Stomach smooth muscle (tissue), 2 donors: ENCODE results near the gene LRRC7.

Experiments
- H3K27ac ChIP-seq: one replicate; pipeline ENCODE4 v1.7.0; 2013; ENCODE audit warnings: mild to moderate bottlenecking, low read length, inconsistent platforms
- H3K27me3 ChIP-seq, 2 donors: one replicate each; pipeline ENCODE4 v1.7.0; 2013; ENCODE audit warnings: low read length in 2 of 2; ENCODE audit not compliant: insufficient read depth in 2 of 2, control insufficient read depth in 1 of 2
- H3K36me3 ChIP-seq, 2 donors: one replicate each; pipeline ENCODE4 v1.7.0; 2013; ENCODE audit warnings: low read length in 2 of 2; ENCODE audit not compliant: control insufficient read depth in 2 of 2, insufficient read depth in 2 of 2
- H3K4me1 ChIP-seq: one replicate; pipeline ENCODE4 v1.7.0; 2013; ENCODE audit warnings: low read length; ENCODE audit not compliant: control insufficient read depth, insufficient read depth
- H3K4me3 ChIP-seq, 2 donors: one replicate each; pipeline ENCODE4 v1.7.0; 2013; ENCODE audit warnings: low read length in 2 of 2
- H3K9ac ChIP-seq, 2 donors: one replicate each; pipeline ENCODE4 v1.7.0; 2013; ENCODE audit warnings: low read length in 2 of 2, mild to moderate bottlenecking in 1 of 2
- H3K9me3 ChIP-seq, 2 donors: one replicate each; pipeline ENCODE4 v1.7.0; 2013; ENCODE audit warnings: low read length in 2 of 2; ENCODE audit not compliant: control insufficient read depth in 2 of 2
- donor health status: healthy.
- donor health status: Pancreatic carcinoma.

LRRC7 gene

DNA sequence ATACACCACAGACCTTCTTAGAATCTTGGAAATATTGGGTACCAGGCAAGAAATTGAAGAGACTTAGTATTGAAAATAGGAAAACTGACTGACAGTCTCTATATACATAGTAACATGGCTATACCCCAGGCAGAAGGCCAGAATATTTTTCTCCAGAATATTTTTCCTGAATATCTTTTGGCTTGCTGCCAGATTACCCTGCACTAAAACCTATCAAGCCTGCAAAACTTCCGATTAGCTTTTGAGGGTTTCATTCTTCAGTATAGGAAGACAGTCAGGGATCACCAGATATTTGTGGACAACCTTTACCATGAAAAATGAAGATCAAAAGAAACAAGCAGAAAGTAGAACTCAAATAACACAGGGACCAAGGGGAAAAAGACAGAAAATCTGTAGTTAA lies 187.9 kb downstream of the LRRC7 start:
- Histone ChIP-seq H3K4me3 (no peak overlapping the region), H3K9me3 (no peaks in the 10 kb centered on the region), H3K4me1 (no peaks in the 10 kb centered on the region), H3K9ac (no peak overlapping the region), H3K27me3 (no peaks in the 10 kb centered on the region), H3K36me3 (no peaks in the 10 kb centered on the region), H3K27ac (no peak overlapping the region)

DNA sequence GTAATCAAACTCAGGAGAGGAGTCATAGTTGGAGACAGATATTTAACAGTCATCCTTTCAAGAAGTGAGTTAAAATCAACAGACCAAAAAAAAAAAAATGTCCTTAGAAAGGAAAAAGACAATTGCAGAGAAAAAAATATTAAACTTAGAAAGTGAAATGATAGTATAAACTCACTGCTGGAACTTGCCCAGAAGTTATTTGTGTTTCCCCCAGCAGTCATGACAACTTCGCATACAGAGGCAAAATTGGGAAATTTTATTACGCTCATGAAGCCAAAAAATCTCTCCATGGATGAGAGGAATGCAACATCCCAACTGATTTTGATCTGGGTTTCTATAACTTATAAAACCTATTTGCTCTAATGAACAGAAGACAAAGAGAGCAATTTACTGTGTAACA lies 198.2 kb downstream of the LRRC7 start:
- H3K27me3 ChIP-seq = no peaks in the 10 kb centered on the region
- no peaks in the 10 kb centered on the region for H3K36me3 ChIP-seq
- H3K27ac ChIP-seq = no peak overlapping the region

DNA sequence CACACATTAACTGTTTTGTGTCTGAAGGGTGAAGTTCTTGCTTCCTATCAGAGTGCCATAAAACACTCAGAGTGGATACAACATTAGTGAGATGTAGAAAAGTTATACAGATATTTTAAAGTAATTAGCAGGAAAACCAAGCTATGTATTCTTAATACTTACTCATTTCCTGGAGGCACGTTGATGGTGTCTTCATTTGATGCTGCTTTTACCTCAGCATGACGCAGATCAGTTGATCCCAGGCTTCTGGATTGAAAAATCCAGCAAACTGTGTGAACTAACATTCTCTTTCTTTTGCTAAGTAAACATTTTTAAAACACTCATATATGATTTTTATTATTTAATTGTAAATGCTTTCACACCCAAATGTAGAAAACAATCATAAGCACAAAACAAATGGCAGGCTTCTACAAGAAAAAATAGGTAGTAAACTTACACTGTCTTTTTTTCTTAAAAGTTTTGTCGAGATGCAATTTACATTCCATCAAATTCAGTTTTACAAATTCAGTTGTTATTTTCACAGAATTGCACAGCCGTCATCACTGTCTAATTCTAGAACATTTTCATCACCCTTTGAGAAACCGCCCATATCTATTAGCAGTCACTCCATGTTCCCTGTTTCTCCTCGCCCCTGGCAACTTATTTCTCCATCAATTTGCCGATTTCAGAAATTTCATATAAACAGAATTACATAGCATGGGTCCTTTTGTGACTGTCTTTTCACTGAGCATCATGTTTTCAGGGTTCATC lies 198.9 kb downstream of the LRRC7 start:
- Histone ChIP-seq H3K9me3 (no peaks in the 10 kb centered on the region), H3K9ac (no peak overlapping the region), H3K27ac (no peak overlapping the region), H3K36me3 (no peaks in the 10 kb centered on the region), H3K4me1 (no peaks in the 10 kb centered on the region), H3K27me3 (no peaks in the 10 kb centered on the region), H3K4me3 (no peak overlapping the region)

More for the DNA sequence above, 198.2 kb downstream of the LRRC7 start:
- H3K9me3 ChIP-seq = no peaks in the 10 kb centered on the region
- no peaks in the 10 kb centered on the region for H3K4me1 ChIP-seq
- no peak overlapping the region for H3K9ac ChIP-seq
- no peak overlapping the region for H3K4me3 ChIP-seq

DNA sequence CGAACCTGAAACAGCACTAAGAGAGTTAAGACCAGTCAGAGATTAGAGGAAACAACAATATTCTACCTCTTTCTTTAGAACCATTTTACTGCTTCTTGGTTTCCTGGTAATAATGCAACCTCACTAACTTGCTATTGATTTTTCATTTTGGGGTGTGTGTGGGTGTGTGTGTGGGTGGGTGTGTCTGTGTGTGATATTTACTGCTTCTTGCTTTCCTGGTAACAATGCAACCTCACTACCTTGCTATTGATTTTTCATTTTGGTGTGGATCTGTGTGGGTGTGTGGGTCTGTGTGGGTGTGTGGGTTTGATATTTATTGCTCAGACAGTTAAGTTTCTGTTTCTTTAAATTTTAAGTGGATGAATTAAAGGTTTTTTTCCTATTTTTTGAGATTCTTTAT lies 208.8 kb downstream of the LRRC7 start:
- no peak overlapping the region for H3K27ac ChIP-seq
- H3K9me3 ChIP-seq = no peaks in the 10 kb centered on the region
- no peaks in the 10 kb centered on the region for H3K36me3 ChIP-seq
- no peaks in the 10 kb centered on the region for H3K4me1 ChIP-seq
- no peak overlapping the region for H3K4me3 ChIP-seq
- no peaks in the 10 kb centered on the region for H3K27me3 ChIP-seq
- no peak overlapping the region for H3K9ac ChIP-seq

DNA sequence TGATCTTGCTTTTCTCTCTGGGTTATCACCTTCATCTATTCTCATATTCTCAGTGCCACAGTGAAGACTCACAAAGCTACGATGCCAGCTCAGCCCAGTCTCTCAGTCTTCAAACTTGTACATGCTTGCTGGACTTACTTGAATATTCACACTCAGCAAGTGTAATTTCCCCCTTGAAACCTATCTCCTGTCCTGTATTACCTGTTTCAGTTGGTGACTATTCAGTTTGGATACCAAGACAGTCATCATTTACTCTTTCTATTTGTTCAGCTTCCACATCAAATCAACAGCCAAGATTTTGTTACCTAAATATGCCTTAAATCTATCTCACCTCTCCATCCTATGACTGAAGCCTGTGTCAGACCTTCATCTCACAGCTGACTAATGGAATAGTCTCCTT lies 209.7 kb downstream of the LRRC7 start:
- H3K9ac ChIP-seq = no peak overlapping the region
- no peaks in the 10 kb centered on the region for H3K9me3 ChIP-seq
- no peak overlapping the region for H3K4me3 ChIP-seq
- H3K4me1 ChIP-seq = no peaks in the 10 kb centered on the region
- no peaks in the 10 kb centered on the region for H3K36me3 ChIP-seq
- no peaks in the 10 kb centered on the region for H3K27me3 ChIP-seq
- no peak overlapping the region for H3K27ac ChIP-seq

DNA sequence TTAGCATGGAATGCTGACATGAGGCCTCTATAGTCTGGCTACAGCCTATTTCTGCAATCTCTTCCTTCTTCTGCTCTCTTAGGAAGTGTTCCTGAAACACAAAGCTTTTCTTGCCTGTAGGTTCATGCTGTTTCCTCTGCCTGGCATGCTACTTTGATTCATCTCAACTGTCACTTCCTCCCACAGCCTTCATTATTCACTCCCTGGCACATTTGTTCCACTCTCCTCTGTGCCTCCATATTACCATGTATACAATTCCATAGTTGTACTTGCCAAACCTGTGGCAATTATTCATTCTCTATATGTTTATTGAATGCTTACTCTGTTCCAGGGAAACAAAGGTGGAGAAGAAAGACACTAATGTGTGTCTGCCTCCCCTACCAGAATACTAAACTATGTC lies 210.2 kb downstream of the LRRC7 start:
- H3K4me3 ChIP-seq = no peak overlapping the region
- H3K9ac ChIP-seq = no peak overlapping the region

DNA sequence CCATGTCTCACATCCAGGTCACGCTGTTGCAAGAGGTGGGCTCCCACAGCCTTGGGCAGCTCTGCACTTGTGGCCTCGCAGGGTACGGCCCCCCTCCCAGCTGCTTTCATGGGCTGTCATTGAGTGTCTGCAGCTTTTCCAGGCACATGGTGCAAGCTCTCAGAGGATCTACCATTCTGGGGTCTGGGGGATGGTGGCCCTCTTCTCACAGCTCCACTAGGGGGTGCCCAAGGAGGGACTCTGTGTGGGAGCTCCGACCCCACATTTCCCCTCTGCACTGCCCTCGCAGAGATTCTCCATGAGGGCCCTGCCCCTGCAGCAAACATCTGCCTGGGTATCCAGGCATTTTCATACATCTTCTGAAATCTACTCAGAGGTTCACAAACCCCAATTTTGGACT lies 219.4 kb downstream of the LRRC7 start:
- Histone ChIP-seq H3K9ac (no peak overlapping the region), H3K36me3 (no peaks in the 10 kb centered on the region), H3K4me3 (no peak overlapping the region), H3K27me3 (no peaks in the 10 kb centered on the region), H3K4me1 (no peaks in the 10 kb centered on the region), H3K27ac (no peak overlapping the region), H3K9me3 (no peaks in the 10 kb centered on the region)

More for the DNA sequence above, 210.2 kb downstream of the LRRC7 start:
- Histone ChIP-seq H3K27me3 (no peaks in the 10 kb centered on the region), H3K4me1 (no peaks in the 10 kb centered on the region), H3K9me3 (no peaks in the 10 kb centered on the region), H3K36me3 (no peaks in the 10 kb centered on the region), H3K27ac (no peak overlapping the region)

DNA sequence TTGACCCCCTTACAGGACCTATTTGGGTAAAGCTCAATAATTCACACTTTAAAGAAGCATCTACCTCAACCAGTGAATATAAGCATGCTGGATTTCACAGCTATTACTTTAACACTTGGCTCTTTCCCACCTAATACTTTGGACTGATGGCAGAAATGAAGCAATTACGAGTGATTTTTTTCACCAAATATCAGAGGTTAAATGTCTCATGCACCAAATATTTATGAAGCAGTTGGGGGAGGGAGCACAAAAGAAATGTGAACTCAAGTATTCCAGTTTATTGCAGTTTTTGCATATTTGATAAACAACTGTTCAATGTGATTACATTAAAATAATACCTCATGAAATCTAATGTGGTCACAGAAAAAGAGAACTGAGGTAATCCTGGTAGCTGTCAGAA lies 223.6 kb downstream of the LRRC7 start:
- Histone ChIP-seq H3K36me3 (no peaks in the 10 kb centered on the region), H3K9ac (no peak overlapping the region), H3K27me3 (no peaks in the 10 kb centered on the region), H3K4me1 (no peaks in the 10 kb centered on the region), H3K4me3 (no peak overlapping the region), H3K9me3 (no peaks in the 10 kb centered on the region), H3K27ac (no peak overlapping the region)

DNA sequence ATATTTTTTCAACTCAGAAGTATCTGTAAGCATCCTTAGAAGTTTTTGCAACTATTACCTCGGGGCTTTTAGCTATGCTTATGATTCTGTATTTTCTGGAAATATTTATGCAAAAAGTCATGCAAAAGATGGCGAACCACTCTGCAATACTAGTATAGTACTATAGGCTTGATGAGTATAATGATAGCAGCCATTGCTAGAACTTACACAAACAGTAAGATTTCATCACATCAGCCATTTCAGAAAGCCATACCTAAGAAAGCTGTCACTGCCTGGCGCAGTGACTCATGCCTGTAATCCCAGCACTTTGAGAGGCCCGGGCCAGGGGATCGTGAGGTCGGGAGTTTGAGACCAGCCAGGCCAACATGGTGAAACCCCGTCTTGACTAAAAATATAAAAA lies 227.1 kb downstream of the LRRC7 start:
- H3K4me1 ChIP-seq = no peaks in the 10 kb centered on the region
- H3K4me3 ChIP-seq = no peak overlapping the region
- H3K27me3 ChIP-seq = no peaks in the 10 kb centered on the region
- no peak overlapping the region for H3K9ac ChIP-seq
- no peaks in the 10 kb centered on the region for H3K36me3 ChIP-seq
- H3K9me3 ChIP-seq = no peaks in the 10 kb centered on the region
- H3K27ac ChIP-seq = no peak overlapping the region

DNA sequence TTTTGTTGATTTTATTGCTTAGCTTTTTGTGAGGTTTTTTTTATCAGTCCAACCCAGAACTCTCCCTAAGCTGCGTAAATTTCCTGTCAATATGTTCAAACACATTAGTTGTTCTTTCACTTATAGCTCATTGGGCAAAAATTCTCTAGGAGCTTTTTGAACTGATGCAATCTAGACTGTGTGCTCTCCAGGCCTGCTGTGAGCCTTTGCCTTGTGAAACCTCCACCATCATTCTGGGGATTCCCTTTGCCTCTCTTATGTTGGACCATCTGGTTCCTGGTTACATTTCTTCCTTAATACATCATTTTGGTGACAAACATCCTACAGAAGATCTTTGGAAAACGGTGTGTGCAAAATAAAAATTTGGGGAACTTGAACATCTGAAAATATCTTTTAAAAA lies 247.2 kb downstream of the LRRC7 start:
- Histone ChIP-seq H3K27me3 (no peaks in the 10 kb centered on the region), H3K9ac (no peak overlapping the region), H3K4me3 (no peak overlapping the region), H3K4me1 (no peaks in the 10 kb centered on the region), H3K27ac (no peak overlapping the region), H3K9me3 (no peaks in the 10 kb centered on the region), H3K36me3 (no peaks in the 10 kb centered on the region)

DNA sequence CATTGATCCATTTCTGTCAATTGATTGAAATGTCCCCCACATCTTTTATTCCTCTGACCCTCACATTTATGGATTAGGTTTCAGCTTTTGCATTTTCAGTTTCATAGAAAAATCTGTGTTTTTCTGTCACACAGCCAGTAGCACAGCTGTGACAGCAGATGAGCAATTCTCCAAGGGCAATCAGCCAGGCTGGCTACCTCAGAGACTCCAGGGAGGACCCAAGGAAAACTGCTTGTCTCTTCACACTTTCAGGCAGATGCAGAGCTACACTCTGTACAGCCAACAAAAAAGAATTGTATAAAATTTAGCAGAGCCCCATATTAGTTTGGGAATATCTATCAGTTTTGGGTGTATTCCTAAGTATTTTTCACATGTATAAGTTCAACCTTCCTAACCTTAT lies 257.2 kb downstream of the LRRC7 start:
- no peaks in the 10 kb centered on the region for H3K36me3 ChIP-seq
- H3K27me3 ChIP-seq = no peaks in the 10 kb centered on the region
- no peaks in the 10 kb centered on the region for H3K4me1 ChIP-seq
- H3K27ac ChIP-seq = no peak overlapping the region
- no peak overlapping the region for H3K9ac ChIP-seq
- no peak overlapping the region for H3K4me3 ChIP-seq
- H3K9me3 ChIP-seq = peaks cover 0 to 3% of the 10 kb centered on the region in 2 donors
